ENCODE measurements around the gene TACR2.
A peak's percentile ranks its signal among the peaks of the same experiment; 100 is the strongest.

The TACR2 gene

DNA sequence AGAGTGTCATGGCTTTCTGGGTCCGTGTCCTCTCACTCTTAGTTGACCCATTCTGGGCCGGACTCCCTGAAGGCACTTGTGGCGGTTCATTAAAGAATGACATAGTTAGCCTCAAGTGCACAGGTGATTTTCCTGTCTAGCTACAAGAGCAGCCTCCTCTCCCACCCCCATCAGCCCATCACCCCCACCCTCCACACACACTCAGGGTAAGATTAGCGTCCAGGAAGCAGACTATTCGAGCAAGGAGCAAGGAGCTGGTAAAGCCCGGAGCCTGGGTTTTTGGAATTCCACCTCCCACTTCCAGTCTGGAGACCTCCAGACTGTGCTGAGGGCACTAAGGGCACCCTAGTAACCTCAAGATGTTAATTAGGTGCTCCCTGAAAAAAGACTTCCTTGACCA is 39.5 kb downstream of the TACR2 start:
- Histone ChIP-seq H3K9ac (ENCODE audit: low read depth, low read length) (no peak overlapping the region), H3K9me3 (ENCODE audit: insufficient read depth, low read depth, low read length) (no peaks in the 10 kb centered on the region), H3K36me3 (ENCODE audit: insufficient read depth, low read depth, low read length) (peaks cover 76% of the 10 kb centered on the region), H3K27me3 (ENCODE audit: insufficient read depth, low read length) (no peaks in the 10 kb centered on the region), H3K27ac (ENCODE audit: low read length) (no peak overlapping the region), H3K4me1 (ENCODE audit: insufficient read depth, low read length) (peaks cover 7% of the 10 kb centered on the region; the same call in 1 of the 2 replicates), H3K4me3 (ENCODE audit: low read length) (no peak overlapping the region)

DNA sequence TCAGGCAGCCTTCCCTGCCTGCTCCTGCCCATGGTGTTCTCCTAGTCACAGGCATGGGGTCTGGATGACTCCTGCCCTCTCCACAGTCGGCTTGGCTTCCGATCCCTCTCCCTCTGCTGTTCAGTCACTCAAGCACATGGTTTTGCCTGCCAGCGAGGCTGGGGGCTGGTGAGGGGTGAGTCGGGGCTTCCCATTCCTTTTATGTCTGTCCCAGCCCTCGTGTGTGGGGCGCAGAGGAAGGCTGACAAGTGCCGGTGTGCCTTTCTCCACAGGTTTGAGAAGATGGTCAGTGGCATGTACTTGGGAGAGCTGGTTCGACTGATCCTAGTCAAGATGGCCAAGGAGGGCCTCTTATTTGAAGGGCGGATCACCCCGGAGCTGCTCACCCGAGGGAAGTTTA is 40.1 kb downstream of the TACR2 start:
- no peaks in the 10 kb centered on the region for H3K27me3 ChIP-seq (ENCODE audit: insufficient read depth, low read length)
- H3K9me3 ChIP-seq (ENCODE audit: insufficient read depth, low read depth, low read length), result no peaks in the 10 kb centered on the region
- peaks cover 78% of the 10 kb centered on the region for H3K36me3 ChIP-seq (ENCODE audit: insufficient read depth, low read depth, low read length)
- H3K9ac ChIP-seq (ENCODE audit: low read depth, low read length), result no peak overlapping the region
- H3K4me3 ChIP-seq (ENCODE audit: low read length), result no peak overlapping the region
- peaks cover 7% of the 10 kb centered on the region; the same call in 1 of the 2 replicates for H3K4me1 ChIP-seq (ENCODE audit: insufficient read depth, low read length)
- no peak overlapping the region for H3K27ac ChIP-seq (ENCODE audit: low read length)

DNA sequence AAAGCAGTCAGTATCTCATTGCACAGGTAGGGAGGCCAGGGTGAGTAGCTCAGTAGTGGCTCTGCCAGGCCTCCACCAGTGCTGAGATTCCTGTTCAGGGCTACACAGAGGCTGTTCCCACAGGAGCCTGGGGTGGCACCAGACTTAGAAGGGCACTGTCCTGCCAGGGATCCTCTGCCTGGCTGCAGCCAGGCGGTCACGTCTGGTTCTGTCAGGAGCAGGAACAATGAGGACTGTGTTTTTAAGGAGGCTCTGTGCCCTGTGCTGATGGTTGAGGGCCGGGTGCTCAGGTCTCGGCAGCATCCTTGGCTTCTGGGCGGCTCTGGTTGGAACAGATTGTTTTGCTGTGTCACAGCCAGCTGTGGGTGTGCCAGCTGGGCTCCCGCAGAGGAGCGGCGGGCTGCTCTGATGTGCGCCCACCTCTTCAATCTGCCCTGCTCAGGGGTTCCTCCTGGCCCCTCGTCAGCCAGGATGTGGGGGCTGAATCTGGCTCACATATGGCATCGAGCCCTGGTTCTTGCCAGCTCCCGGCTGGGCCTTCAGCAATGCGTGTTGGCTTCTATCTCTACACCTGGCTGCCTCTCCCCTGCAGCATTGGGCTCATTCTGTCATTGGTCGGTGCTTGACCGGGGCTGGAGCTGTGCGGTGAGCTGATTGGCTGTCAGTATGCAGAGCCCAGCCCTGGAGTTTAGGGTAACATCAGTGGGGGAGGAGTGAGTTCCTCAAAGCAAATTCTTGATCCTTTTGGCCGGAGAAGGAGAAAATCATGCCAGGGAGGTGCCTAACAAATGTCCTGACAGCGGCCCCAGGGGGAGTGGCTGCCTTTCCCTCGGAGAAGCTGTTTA is 41.2 kb downstream of the TACR2 start:
- H3K9me3 ChIP-seq (ENCODE audit: insufficient read depth, low read depth, low read length), result no peaks in the 10 kb centered on the region
- H3K27ac ChIP-seq (ENCODE audit: low read length), result peak overlapping the region; percentile 2
- H3K9ac ChIP-seq (ENCODE audit: low read depth, low read length), result peak overlapping the region; percentile 42; the same call in 1 of the 2 replicates
- peaks cover 7% of the 10 kb centered on the region; the same call in 1 of the 2 replicates for H3K4me1 ChIP-seq (ENCODE audit: insufficient read depth, low read length)
- H3K27me3 ChIP-seq (ENCODE audit: insufficient read depth, low read length), result no peaks in the 10 kb centered on the region
- H3K4me3 ChIP-seq (ENCODE audit: low read length), result no peak overlapping the region
- peaks cover 79% of the 10 kb centered on the region for H3K36me3 ChIP-seq (ENCODE audit: insufficient read depth, low read depth, low read length)

- Histone ChIP-seq H3K9me3 (ENCODE audit: insufficient read depth, low read depth, low read length) (no peaks in the 10 kb centered on the region), H3K4me1 (ENCODE audit: insufficient read depth, low read length) (peaks cover 7% of the 10 kb centered on the region; the same call in 1 of the 2 replicates), H3K4me3 (ENCODE audit: low read length) (no peak overlapping the region), H3K36me3 (ENCODE audit: insufficient read depth, low read depth, low read length) (peaks cover 79% of the 10 kb centered on the region), H3K27ac (ENCODE audit: low read length) (peak overlapping the region; percentile 2), H3K9ac (ENCODE audit: low read depth, low read length) (peak overlapping the region; percentile 42; the same call in 1 of the 2 replicates), H3K27me3 (ENCODE audit: insufficient read depth, low read length) (no peaks in the 10 kb centered on the region)
Measured at GRCh38 chr10:69374931-69375306, 41.8 kb downstream of the TACR2 start.

- Histone ChIP-seq H3K36me3 (ENCODE audit: insufficient read depth, low read depth, low read length) (peaks cover 79% of the 10 kb centered on the region), H3K27ac (ENCODE audit: low read length) (no peak overlapping the region), H3K4me1 (ENCODE audit: insufficient read depth, low read length) (peaks cover 7% of the 10 kb centered on the region; the same call in 1 of the 2 replicates), H3K27me3 (ENCODE audit: insufficient read depth, low read length) (no peaks in the 10 kb centered on the region), H3K4me3 (ENCODE audit: low read length) (no peak overlapping the region), H3K9ac (ENCODE audit: low read depth, low read length) (no peak overlapping the region), H3K9me3 (ENCODE audit: insufficient read depth, low read depth, low read length) (no peaks in the 10 kb centered on the region)
Measured at GRCh38 chr10:69374242-69374641, 42.5 kb downstream of the TACR2 start.

DNA sequence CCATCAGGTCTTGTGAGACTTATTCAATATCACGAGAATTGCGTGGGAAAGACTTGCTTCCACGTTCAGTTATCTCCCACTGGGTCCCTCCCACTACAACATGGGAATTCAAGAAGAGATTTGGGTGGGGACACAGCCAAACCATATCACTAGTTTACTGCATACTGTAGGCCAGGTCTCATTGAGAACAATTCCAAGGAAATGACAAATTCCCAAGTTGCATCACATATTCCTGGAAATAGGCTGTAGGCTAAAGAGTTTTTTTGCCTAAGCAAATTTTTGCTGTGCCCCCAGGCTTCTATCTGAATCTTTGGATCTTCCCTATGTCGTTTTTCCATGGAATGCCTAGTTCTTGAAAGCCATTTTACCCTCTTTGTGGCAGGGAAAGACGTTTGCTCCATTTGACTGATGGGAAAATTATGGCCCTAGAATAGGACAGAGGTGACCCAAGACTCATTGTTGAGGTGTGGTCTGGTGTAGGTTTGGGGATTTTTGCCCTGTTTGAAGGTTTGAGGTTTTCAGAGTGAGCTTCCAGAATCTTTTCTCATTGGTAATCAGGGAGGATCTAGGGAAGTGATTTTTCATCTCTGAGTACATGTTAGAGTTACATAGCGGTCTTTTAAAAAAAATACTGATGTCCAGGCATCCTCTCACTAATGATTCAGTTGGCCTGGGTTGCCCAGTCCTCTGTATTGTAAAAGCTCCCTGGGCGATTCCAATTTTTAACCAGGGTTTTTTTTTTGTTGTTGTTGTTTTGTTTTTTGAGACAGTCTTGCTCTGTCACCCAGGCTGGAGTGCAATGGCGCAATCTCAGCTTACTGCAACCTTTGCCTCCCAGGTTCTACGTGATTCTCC is 44.4 kb downstream of the TACR2 start:
- Histone ChIP-seq H3K36me3 (ENCODE audit: insufficient read depth, low read depth, low read length) (peaks cover 79% of the 10 kb centered on the region), H3K27ac (ENCODE audit: low read length) (no peak overlapping the region), H3K9me3 (ENCODE audit: insufficient read depth, low read depth, low read length) (no peaks in the 10 kb centered on the region), H3K4me3 (ENCODE audit: low read length) (no peak overlapping the region), H3K27me3 (ENCODE audit: insufficient read depth, low read length) (no peaks in the 10 kb centered on the region), H3K9ac (ENCODE audit: low read depth, low read length) (no peak overlapping the region), H3K4me1 (ENCODE audit: insufficient read depth, low read length) (peaks cover 7% of the 10 kb centered on the region; the same call in 1 of the 2 replicates)

DNA sequence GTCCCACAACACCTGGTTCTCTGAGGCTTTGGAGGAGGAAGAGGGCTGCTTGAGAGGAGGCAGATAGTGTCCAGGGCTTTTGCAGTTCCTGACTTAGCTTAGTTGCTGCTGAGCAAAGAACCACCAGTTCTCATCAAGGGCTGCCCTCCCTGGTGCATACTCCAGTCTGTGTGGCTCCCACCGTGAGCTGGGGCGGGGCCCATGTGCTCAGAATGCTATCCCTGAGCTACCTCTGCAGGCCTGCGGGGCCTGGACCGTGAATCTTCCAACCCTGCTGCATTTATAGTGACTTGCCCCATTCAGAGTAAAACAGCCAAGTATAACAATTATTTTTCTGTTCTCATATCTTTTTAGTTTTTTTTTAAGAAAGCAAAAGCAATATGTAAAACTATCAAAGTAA is 49.2 kb downstream of the TACR2 start:
- peaks cover 79% of the 10 kb centered on the region for H3K36me3 ChIP-seq (ENCODE audit: insufficient read depth, low read depth, low read length)
- no peak overlapping the region for H3K4me3 ChIP-seq (ENCODE audit: low read length)
- H3K9ac ChIP-seq (ENCODE audit: low read depth, low read length), result no peak overlapping the region
- H3K4me1 ChIP-seq (ENCODE audit: insufficient read depth, low read length), result no peaks in the 10 kb centered on the region; the same call in 1 of the 2 replicates
- no peak overlapping the region for H3K27ac ChIP-seq (ENCODE audit: low read length)
- no peaks in the 10 kb centered on the region for H3K27me3 ChIP-seq (ENCODE audit: insufficient read depth, low read length)
- no peaks in the 10 kb centered on the region for H3K9me3 ChIP-seq (ENCODE audit: insufficient read depth, low read depth, low read length)

- Histone ChIP-seq H3K4me3 (ENCODE audit: low read length) (no peak overlapping the region), H3K27ac (ENCODE audit: low read length) (no peak overlapping the region), H3K36me3 (ENCODE audit: insufficient read depth, low read depth, low read length) (peaks cover 72% of the 10 kb centered on the region), H3K9ac (ENCODE audit: low read depth, low read length) (no peak overlapping the region), H3K9me3 (ENCODE audit: insufficient read depth, low read depth, low read length) (no peaks in the 10 kb centered on the region), H3K27me3 (ENCODE audit: insufficient read depth, low read length) (no peaks in the 10 kb centered on the region), H3K4me1 (ENCODE audit: insufficient read depth, low read length) (no peaks in the 10 kb centered on the region; the same call in 1 of the 2 replicates)
Measured at GRCh38 chr10:69366738-69367137, 50.0 kb downstream of the TACR2 start.

GRCh38 chr10:69364232-69364940 is 52.3 kb downstream of the TACR2 start:
- H3K4me3 ChIP-seq (ENCODE audit: low read length), result no peak overlapping the region
- no peak overlapping the region for H3K27ac ChIP-seq (ENCODE audit: low read length)
- no peaks in the 10 kb centered on the region for H3K9me3 ChIP-seq (ENCODE audit: insufficient read depth, low read depth, low read length)
- H3K27me3 ChIP-seq (ENCODE audit: insufficient read depth, low read length), result no peaks in the 10 kb centered on the region
- peaks cover 70% of the 10 kb centered on the region for H3K36me3 ChIP-seq (ENCODE audit: insufficient read depth, low read depth, low read length)
- no peaks in the 10 kb centered on the region; the same call in none of the 2 replicates for H3K4me1 ChIP-seq (ENCODE audit: insufficient read depth, low read length)
- no peak overlapping the region for H3K9ac ChIP-seq (ENCODE audit: low read depth, low read length)

DNA sequence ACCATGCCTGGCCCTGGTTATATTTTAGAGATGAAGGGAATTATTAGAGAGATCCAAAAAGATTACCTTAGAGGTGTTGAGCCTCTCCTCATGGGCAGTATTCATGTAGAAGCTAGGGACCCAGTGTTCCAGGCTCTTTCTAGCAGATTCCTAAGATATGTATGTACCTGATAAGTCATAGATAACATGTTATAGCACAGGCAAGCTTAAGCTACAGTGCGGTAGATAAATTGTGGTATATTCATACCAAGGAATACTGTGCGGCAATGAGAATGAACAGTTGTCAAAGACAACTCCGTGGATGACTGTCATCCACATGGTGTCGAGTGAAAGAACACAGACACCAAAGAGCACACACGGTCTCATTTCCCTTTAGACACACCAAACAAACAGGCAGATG is 53.1 kb downstream of the TACR2 start:
- H3K27ac ChIP-seq (ENCODE audit: low read length), result no peak overlapping the region

GRCh38 chr10:69362471-69362954 is 54.2 kb downstream of the TACR2 start:
- H3K27me3 ChIP-seq (ENCODE audit: insufficient read depth, low read length), result no peaks in the 10 kb centered on the region
- H3K4me3 ChIP-seq (ENCODE audit: low read length), result no peak overlapping the region
- no peaks in the 10 kb centered on the region for H3K9me3 ChIP-seq (ENCODE audit: insufficient read depth, low read depth, low read length)
- no peak overlapping the region for H3K9ac ChIP-seq (ENCODE audit: low read depth, low read length)
- no peaks in the 10 kb centered on the region; the same call in none of the 2 replicates for H3K4me1 ChIP-seq (ENCODE audit: insufficient read depth, low read length)
- H3K36me3 ChIP-seq (ENCODE audit: insufficient read depth, low read depth, low read length), result peaks cover 53% of the 10 kb centered on the region
- no peak overlapping the region for H3K27ac ChIP-seq (ENCODE audit: low read length)

More for the DNA sequence above, 53.1 kb downstream of the TACR2 start:
- peaks cover 63% of the 10 kb centered on the region for H3K36me3 ChIP-seq (ENCODE audit: insufficient read depth, low read depth, low read length)
- no peaks in the 10 kb centered on the region; the same call in none of the 2 replicates for H3K4me1 ChIP-seq (ENCODE audit: insufficient read depth, low read length)
- no peak overlapping the region for H3K4me3 ChIP-seq (ENCODE audit: low read length)
- H3K27me3 ChIP-seq (ENCODE audit: insufficient read depth, low read length), result no peaks in the 10 kb centered on the region
- H3K9ac ChIP-seq (ENCODE audit: low read depth, low read length), result no peak overlapping the region
- H3K9me3 ChIP-seq (ENCODE audit: insufficient read depth, low read depth, low read length), result no peaks in the 10 kb centered on the region
